HG03039 (cell line): ENCODE data around the gene TRIOBP.
"Not testable (repeated sequence)": the region's sequence is repeated elsewhere in the genome, so short reads cannot be mapped to it uniquely, and the experiment has no call there.

Experiments
- ATAC-seq: cut with Tn5 transposase; IDR thresholded peaks from one replicate; pipeline ENCODE4 v1.9.1; 2021; ENCODE audit warnings: mild to moderate bottlenecking, moderate library complexity; ENCODE audit not compliant: unreplicated experiment

Gene TRIOBP

GRCh38 chr22:37686002-37686982, 10.6 kb upstream of the TRIOBP start, which contains the start of gene NOL12:
Gene NOL12, plus strand, starts transcription at chr22:37686343. Its CDS starts 50 bp downstream, at chr22:37686393.
- peak; percentile 66 for ATAC-seq

GRCh38 chr22:37690407-37690806, 6.4 kb upstream of the TRIOBP start:
- ATAC-seq = no peak

- ATAC-seq = no peak
These were observed 5.8 kb upstream of the TRIOBP start for GRCh38 chr22:37690901-37691504.

- ATAC-seq = no peak
These were observed 4.1 kb upstream of the TRIOBP start for GRCh38 chr22:37692627-37693285.

- not testable (repeated sequence) for ATAC-seq
These were observed 2.7 kb upstream of the TRIOBP start for GRCh38 chr22:37694131-37694530.

GRCh38 chr22:37696260-37696656, 590 bp upstream of the TRIOBP start:
- ATAC-seq = not testable (repeated sequence)

- no peak for ATAC-seq
These were observed 639 bp downstream of the TRIOBP start for GRCh38 chr22:37697538-37697835.

- ATAC-seq = no peak
These were observed 4.4 kb downstream of the TRIOBP start for GRCh38 chr22:37701141-37701786.

GRCh38 chr22:37703906-37704305, 7.1 kb downstream of the TRIOBP start:
- ATAC-seq = no peak

- no peak for ATAC-seq
These were observed 7.8 kb downstream of the TRIOBP start for GRCh38 chr22:37704645-37705044.

- ATAC-seq = no peak
These were observed 8.4 kb downstream of the TRIOBP start for GRCh38 chr22:37705205-37705604.

GRCh38 chr22:37708580-37709444, 12.0 kb downstream of the TRIOBP start:
- ATAC-seq = no peak

- no peak for ATAC-seq
These were observed 12.6 kb downstream of the TRIOBP start for GRCh38 chr22:37709445-37709765.

GRCh38 chr22:37710675-37711074, 13.8 kb downstream of the TRIOBP start:
- ATAC-seq = no peak

GRCh38 chr22:37711490-37711889, 14.6 kb downstream of the TRIOBP start:
- no peak for ATAC-seq

- no peak for ATAC-seq
These were observed 16.9 kb downstream of the TRIOBP start for GRCh38 chr22:37713761-37714160.

GRCh38 chr22:37714634-37715033, 17.8 kb downstream of the TRIOBP start:
- no peak for ATAC-seq

- ATAC-seq = no peak
These were observed 18.9 kb downstream of the TRIOBP start for GRCh38 chr22:37715760-37716159.

GRCh38 chr22:37716708-37717107, 19.9 kb downstream of the TRIOBP start:
- no peak for ATAC-seq

GRCh38 chr22:37717235-37717634, 20.4 kb downstream of the TRIOBP start:
- ATAC-seq = not testable (repeated sequence)
